GM15510 (cell line): Measurements from ENCODE around the gene GLB1L2.

Experiments used
- POLR2A ChIP-seq: IDR thresholded peaks from 3 replicates; pipeline ENCODE4 v1.6.1; 2011; ENCODE audit warnings: borderline replicate concordance; ENCODE audit not compliant: insufficient read length; ENCODE audit errors: extremely low read depth

GLB1L2 gene

GRCh38 chr11:134357545-134357839 is 25.7 kb downstream of the GLB1L2 start:
- no peak for TF ChIP-seq POLR2A

GRCh38 chr11:134358165-134358855 is 26.5 kb downstream of the GLB1L2 start:
- no peak for TF ChIP-seq POLR2A

GRCh38 chr11:134358856-134359490 is 27.2 kb downstream of the GLB1L2 start:
- TF ChIP-seq POLR2A: no peak

GRCh38 chr11:134359646-134360045 is 27.9 kb downstream of the GLB1L2 start:
- TF ChIP-seq POLR2A: no peak

GRCh38 chr11:134360050-134360835 is 28.5 kb downstream of the GLB1L2 start:
- TF ChIP-seq POLR2A: no peak

GRCh38 chr11:134361661-134362060 is 29.9 kb downstream of the GLB1L2 start:
- no peak for TF ChIP-seq POLR2A

GRCh38 chr11:134362192-134362901 is 30.6 kb downstream of the GLB1L2 start:
- no peak for TF ChIP-seq POLR2A

GRCh38 chr11:134363161-134363560 is 31.4 kb downstream of the GLB1L2 start:
- TF ChIP-seq POLR2A: no peak

GRCh38 chr11:134363592-134363991 is 31.8 kb downstream of the GLB1L2 start:
- no peak for TF ChIP-seq POLR2A

GRCh38 chr11:134364261-134364660 is 32.5 kb downstream of the GLB1L2 start:
- TF ChIP-seq POLR2A: no peak

GRCh38 chr11:134365011-134365925 is 33.5 kb downstream of the GLB1L2 start:
- TF ChIP-seq POLR2A: no peak

GRCh38 chr11:134366254-134366653 is 34.5 kb downstream of the GLB1L2 start:
- TF ChIP-seq POLR2A: no peak

- TF ChIP-seq POLR2A: no peak
These were observed 36.0 kb downstream of the GLB1L2 start for GRCh38 chr11:134367781-134368180.
